NCI-H1694 (cell line): Measurements from ENCODE around the gene TLL1.

Experiments
- DNase-seq: peaks from one replicate; lab custom pipeline; 2025; lab: John Stamatoyannopoulos, UW

Gene TLL1

DNA sequence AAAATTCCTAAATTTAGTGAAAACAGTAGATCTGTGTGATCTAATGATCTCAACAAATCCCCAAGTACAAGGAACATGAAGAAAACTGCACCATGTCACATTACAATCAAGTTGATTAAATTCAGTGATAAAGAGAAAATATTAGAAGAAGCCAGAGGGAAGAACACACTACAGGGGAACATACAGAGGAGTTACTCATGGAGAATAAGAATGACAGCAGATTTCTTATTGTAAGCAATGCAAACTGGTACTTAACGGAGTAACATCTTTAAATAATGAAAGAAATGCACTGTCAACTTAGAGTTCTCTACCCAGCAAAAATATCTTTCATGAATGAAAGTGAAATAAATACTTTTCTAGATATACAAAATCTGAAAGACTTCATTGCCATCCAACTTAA, 21.1 kb downstream of the TLL1 start:
- DNase-seq, result no peak

DNA sequence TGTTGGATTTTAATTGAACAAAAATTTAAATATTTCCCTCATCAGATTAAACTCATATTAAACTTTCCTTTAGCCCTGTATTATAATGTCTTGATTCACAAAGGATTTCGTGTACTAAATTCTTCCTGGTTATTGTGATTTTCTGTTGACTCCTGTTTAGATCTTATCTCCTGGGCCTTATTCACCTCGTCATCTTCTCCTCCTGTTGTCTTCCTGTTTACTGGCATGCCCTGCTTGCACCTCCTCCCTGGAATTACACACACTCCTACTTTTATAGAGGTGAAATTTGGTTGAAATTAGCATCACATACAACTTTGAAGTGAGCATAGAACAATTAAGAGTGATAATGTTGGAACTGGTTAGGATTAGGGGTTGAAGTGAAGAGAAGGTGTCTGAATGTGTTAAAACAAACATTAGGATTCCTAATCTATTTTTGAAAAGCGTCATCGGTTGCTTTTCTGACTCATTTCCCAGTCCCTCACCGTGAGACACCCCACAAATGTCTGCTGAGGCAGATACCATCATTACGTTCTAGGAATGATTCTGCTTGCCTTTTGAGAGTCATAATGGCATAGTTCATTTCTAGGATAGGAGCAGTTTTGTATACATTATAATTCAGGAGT, 32.5 kb downstream of the TLL1 start:
- no peak for DNase-seq

DNA sequence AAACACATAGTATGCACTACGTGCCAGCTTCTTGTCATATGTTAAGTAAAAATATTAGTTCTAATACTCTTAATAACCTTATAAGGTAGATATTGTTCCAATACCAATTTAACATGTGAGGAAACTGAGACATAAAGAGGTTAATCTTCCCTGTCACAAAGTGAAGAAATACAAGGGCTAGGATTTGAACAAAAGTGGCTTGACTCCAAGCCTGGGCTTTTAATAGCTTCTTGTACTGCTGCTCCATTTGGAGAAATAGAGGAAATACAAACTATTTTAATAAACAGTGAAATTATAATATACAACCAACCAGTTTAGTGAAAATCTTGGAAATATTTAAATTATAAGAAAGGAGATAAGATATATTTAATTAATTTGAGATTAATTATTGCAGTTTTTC, 33.2 kb downstream of the TLL1 start:
- DNase-seq, result no peak

DNA sequence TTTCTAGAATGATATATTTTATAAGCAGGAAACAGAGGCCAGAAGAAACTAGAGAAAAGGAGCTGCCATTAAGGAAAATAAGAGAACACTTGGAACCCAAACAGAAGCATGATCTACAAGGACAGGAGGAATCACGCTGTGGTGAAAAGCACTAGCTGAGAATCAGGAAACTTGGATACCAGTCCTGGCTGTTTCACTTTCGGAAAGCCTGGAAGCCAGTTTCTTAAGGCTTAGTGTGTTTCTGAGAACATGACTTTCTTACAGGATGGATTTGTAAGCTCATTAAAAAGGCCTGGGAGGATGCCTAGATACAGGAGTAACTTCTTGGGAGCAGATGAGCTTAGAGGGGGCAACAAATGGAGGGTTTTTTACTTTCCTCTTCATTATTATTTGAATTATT, 36.9 kb downstream of the TLL1 start:
- DNase-seq, result no peak

DNA sequence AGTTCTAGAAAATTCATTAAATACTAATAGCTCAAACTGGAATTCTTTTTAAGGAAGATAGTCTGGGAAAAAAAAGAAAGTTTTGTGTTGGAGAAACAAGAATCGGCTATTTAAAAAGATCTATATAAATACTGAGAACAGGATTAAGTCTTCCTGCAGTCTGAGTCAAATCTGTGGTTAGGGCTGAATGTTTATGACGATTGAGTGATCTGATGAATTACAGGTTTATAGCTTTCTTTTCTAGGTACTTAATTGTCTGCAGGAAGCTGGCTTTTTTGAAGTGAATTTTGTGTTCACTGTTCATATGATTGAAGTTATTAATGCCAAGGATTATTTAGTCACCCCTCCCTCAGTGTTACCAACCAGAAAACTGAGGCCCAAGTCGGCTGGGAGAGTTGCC, 42.2 kb downstream of the TLL1 start:
- no peak for DNase-seq

DNA sequence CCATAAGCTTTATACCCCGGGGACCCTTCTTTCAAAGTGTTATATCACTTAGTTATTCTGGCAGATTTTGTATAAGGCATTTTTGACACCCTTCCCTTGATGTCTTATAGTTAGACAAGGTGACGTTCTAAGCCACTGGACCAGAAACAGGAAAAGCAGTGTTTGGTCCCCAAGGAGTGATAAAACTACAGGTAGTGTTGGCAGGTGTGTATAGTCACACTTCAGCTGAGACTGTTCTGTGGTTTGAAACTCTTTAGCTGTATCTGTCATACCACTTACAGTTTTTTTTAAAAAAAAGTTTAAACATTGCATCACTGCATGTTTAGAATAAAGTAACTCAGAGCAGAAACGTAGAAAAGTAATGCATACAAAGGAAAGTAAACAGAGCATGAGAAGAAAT, 48.5 kb downstream of the TLL1 start:
- DNase-seq, result no peak

DNA sequence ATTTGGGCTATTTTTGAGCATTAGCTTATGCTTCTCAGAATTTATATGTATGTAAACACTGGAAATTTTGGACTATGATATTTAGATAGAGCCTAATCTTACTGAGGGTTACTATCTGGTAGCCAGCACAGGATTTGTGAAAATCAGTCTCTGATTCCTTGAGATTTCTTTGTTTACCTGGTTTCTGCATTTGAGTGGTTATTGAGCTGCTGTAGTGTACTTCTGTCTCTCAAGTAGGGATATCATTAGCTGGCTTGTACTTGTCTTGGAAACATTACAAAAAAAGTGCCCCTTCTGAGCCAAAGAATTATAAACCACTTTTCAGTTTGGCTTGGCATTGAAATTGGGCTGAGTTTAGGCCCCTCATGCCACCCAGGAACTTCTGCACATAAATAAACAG, 49.7 kb downstream of the TLL1 start:
- no peak for DNase-seq

DNA sequence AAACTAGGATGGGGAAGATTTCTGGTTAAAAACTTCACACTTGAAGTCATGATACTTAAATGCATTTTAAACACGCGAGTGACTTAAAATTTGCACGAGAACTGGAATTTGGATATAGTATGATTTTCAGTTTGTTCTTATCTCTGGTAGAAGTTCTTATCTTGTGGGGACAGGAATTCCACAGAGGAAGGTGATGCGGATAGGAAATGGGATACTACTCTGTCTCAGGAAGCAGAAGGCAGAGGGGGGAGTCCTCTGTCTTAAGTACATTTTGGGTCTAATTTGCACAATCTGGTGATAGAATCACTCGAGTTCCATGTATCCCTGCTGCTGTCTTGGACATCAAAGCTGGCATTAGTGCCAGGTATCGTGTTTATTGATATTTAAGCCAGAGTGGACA, 53.3 kb downstream of the TLL1 start:
- DNase-seq, result no peak

DNA sequence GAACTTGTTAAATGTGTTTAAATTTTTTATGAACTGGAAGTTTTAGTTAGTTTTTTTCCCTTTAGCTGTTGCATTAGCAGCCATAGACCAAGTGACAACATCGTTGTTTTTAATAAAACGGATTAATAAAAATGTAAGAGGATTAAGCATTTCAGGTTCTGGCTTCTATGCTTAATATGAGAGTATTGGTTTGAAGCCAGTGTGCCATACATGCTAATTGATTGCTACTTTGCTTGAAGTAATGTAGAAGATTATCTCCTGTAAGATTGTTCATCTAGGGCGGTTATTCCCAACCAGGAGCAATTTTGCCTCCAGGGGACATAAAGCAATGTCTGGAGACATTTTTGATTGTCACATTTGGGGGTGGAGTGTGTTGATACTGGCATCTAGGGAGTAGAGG, 54.3 kb downstream of the TLL1 start:
- DNase-seq, result no peak

DNA sequence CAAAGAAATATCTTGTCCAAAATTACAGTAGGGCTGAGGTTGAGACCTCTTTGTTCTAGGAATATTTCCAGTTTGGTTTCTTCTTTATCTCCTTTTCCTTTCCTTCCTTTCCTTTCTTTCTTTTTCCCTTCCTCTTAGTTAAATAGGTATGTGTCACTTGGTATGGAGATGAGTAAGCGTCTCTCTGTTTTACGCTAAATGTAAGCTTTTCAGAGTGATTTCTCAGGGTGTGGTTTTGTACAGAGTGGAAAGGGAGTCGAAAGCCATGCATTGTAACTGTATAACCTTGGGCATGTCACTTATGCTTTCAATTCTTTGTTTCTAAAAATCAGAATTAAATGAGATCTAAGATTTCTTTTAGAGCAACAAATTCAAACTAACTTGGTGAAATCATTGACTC, 54.8 kb downstream of the TLL1 start:
- DNase-seq, result no peak

DNA sequence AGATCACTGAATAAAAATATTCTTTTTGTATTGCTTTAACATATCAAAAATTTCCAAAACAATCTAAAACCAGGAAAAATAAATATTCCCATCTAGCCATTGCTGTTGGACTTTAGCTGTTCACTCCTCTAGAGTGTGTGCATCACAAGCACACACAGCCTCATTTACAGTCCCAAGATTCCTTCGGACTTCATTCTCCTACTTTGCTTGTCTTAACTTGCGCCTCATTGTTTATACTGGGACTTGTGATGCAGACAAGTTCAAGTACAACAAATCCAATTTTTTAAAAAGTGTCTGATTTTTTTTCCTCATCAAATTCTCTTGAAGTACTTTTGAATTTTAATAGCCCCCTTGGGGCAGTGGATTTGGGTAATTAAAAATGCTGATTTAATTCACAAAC, 55.6 kb downstream of the TLL1 start:
- DNase-seq, result no peak

DNA sequence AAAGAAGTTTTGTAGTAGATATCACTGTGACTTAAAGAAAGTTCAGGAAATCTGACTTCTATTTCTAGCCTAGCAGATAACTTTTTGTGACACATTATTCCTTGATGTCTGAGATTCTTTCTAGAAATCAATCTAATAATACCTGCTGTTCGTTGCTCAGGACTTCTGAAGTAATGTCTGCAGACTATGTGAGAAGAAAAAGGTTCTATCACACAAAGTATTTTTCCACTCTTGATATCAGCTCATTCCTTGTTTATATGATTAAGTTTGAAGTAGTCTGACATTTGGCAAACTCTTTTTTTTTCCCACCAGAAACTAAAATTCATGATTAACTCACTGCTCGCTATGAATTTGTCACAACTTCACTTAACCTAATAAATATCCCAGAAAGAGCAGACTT, 56.6 kb downstream of the TLL1 start:
- no peak for DNase-seq

DNA sequence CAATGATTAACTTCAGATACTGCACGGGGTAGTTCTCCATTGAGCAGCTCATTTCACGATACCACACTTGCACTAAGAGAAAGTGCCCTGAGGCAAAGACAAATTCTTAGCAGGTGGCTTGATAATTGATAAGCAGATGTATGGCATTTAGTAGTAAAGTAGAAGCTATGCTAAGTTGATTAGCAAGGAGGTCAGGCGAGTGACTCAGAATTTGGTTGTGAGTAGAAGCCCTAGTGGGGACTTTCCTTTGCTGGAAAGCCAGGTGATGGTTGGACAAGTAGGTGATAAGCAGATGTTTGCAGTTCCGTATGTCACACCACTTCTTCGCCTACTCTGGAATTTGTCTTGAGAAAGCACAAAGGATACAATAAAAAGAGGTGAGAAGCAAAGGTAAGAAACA, 58.7 kb downstream of the TLL1 start:
- no peak for DNase-seq

DNA sequence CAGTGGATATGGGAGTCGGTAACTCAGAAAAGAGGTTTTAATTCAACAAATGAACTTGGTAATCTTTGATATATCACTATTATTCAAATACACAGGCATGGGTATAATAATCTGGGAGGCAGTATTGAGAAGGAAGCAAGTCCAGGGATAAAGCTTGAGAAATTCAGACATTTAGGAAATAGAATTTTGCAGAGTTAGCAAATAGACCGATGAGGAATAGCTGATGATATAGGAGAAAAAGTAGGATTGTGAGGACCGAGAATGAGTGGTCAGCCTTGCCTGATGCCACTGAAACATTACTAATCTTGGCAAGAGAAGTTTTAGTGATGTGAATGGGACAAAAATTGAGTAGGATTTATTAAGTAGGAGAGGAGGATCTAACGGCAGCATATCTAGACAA, 71.9 kb downstream of the TLL1 start:
- no peak for DNase-seq

DNA sequence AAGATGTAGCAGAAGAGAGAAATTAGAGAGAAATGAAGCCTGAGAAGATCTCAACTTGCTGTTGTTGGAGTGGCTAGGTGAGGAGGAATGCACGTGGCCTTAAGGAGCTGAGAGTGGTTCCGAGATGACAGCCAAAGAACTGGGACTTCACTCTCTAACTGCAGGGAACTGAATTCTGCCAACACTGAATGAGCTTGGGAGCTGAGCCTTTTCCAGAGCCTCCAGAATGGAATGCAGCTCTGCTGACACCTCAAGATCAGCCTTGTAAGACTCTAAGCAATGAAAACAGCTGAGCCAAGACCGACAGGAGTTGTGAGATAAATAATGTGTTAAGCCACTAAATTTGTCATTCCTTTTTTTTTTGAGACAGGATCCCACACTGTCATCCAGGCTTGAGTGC, 73.0 kb downstream of the TLL1 start:
- DNase-seq, result no peak

DNA sequence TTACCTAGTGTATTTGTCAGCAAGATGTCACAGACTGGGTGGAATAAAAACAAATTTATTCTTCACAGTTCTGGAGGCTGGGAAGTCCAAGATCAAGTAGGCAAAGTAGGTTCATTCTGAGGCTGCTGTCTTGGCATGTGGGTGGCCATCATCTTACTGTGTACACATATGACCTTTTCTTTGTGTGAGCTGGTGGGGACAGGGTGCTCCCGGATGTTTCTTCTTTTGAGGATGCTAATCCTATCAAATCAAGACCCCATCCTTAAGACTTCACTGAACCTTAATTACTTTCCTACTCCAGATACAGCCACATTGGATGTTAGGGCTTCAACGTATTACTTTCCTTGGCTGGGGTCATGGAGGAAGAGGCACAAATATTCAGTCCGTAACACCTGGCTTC, 74.0 kb downstream of the TLL1 start:
- DNase-seq, result no peak

DNA sequence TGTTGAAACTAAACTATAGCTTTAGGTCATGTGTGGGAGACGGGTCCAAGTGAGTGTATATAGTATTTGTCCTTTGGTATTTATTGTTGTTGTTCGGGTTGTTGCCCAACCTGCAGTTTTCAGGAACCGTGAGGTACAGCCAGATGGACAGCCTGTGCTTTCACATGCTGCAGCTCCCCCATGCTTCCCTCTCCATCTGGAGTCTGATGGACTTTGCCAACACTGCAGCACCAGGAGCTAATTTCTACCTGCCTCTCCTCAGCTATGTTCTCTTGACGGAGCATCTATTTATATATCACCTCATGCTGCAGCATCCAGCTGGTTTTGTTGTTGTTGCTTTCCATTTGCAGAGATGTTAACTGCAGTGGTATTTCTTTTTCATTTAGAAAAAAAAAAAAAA, 80.1 kb downstream of the TLL1 start:
- peak; percentile 49 for DNase-seq

DNA sequence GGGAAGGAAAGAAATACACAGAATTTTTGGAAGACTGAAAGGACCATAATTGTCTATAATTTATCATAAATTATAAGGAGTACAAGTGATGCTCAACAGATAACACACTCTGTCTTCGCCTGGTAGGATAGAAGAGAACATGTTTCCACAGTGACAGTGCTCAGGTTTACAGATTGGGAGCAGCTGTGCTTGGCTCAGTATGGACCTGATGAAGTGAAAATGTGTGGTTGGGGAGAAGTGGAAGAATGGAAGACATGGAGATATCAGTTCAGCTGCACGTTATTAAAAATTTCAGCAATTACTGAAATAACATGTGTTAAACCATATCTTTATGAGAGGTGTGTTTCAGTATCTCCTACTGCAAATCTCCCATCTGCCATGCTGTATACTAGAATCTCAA, 90.6 kb downstream of the TLL1 start:
- no peak for DNase-seq

DNA sequence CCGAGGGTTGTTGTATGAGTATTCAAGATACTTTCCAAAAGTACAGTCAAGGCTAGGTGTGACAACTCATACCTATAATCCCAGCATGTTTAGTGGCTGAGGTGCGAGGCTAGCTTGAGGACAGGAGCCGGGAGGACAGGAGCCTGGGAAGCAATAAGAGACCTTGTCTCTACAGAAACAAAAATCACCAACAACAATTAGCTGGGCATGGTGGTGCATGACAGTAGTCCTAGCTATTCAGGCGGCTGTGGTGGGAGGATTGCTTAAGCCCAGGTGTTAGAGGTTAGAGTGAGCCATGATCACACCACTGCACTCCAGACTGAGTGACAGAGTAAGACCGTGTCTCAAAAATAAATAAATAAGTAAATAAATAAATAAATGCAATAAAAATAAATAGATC, 91.6 kb downstream of the TLL1 start:
- DNase-seq, result no peak

DNA sequence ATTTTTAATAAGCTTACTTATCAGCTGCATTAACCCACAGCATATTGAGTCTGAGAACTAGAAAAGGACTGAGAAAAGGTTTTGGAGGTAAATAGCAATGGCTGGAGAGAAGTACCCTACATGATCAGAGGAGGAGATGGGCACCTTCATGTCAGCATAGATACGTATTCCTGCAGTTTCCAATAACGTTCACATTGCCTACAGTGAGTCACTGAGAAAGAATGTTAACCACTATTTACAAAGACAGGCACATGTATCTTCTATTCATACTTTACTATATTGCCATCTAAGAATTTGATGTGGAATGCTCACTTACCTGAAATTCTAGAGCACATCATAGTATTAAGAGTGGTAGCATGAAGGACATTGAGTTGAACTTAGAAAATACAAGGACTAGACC, 92.5 kb downstream of the TLL1 start:
- no peak for DNase-seq

DNA sequence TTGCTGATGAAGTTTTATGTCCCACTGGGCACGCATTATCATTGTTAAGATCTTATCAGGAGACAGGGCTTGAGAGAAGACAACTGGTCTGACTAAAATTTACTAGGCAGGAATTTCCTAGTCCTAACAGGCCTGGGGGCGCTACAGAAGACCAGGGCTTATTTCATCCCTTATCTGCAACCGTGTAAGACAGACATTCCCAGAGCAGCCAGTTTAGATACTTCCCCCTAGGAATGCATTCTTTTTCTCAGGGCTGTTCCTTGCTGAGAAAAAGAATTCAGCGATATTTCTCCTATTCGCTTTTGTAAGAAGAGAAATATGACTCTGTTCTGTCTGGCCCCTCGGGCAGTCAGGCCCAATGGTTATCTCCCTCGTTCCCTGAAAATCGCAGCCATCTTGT, 93.8 kb downstream of the TLL1 start:
- DNase-seq, result no peak

DNA sequence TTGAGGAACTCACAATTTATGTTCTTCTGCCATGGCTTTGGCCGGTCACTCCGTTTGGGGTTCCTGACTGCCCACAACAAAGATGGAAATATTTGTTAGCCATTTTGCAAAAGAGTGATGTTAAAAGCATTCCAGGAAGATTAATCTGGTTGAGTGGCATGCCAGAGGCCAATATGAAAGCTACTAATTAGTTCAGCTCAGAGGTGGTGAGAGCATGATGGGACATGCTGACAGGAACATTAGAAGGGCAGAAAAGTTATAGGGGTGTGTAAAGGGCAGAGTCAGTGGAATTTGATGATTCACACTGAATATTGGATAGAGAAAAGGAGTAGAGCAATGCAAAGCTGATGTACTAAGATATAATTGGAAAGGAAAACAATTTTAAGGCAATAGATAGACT, 94.4 kb downstream of the TLL1 start:
- no peak for DNase-seq

DNA sequence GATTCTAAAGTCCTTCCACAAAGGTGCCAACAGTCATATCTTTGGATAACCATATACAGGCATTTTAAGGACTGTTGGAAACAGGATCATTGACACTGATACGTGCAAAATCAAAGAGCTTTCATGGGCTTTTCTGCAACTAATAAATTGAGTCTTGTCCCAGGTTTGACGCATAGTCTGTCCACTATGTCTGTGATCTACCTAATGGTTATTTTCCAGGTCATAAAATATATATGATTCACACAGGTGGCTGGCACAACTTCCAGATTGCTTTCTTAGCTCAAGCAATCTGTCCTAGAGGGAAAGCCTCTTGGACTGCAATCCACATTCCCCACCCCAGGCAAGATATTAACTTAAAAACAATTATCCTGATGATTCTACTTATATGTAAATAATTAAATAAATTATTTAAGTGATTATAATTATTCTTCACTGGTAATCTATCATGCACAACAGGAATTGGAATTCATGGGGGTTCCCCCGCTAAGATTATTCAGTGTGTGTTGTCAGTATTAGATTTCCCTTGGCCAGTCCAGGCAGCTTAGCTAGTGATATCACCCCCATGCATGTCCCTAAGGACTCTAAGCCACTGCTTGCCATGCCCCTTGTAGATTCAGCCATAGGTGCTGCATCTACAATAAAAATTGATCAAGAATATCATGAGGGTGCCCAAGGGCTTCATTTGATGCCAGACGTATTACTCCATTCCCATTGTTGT, 97.8 kb downstream of the TLL1 start:
- DNase-seq, result no peak

DNA sequence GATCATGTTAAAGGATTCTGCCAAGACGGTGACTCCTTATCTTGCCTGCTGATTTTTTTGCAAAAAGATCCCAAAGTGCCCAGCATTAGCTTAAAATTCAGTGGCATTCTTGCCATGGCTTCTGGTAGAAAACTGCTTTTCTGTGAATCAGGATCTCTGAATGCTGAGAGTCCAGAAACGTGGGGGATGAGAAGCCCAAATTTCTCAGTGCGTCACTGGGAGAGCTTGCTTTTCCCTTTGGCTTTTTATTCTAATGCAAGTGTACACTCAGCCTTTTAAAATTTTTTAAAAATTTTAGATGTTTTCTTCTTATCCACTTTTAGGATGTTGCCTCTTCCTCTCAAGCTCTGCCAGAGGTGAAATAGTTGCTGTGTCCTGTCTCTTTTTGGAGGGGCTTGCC, 98.4 kb downstream of the TLL1 start:
- DNase-seq, result no peak
